Transverse colon (tissue), 4 donors: Measurements from ENCODE around the gene OR8A1.

Experiments
- CTCF ChIP-seq, 5 experiments: fragments of 200-600 bp in 3 of 5; fragments of 450-650 bp in 2 of 5; sonication (generic) in 3 of 5; IDR thresholded peaks; 1 replicate in 2 of 5; 2 replicates in 3 of 5; pipeline ENCODE4 v1.5.1; 2016 to 2017; ENCODE audit warnings: antibody characterized with exemption in 5 of 5, inconsistent platforms in 3 of 5, mild to moderate bottlenecking in 2 of 5, moderate library complexity in 1 of 5
- EP300 ChIP-seq: sonication (generic); formaldehyde crosslinking; IDR thresholded peaks from one replicate; pipeline ENCODE4 v1.6.1; 2017; ENCODE audit warnings: antibody characterized with exemption, low read depth
- POLR2A ChIP-seq: fragments of 450-650 bp; IDR thresholded peaks from one replicate; pipeline ENCODE4 v1.6.1; 2016; ENCODE audit warnings: antibody characterized with exemption, mild to moderate bottlenecking, moderate library complexity
- POLR2AphosphoS5 ChIP-seq, 3 donors: sonication (generic); formaldehyde crosslinking; IDR thresholded peaks; one replicate each; pipeline ENCODE4 v1.6.1; 2016; ENCODE audit warnings: antibody characterized with exemption in 3 of 3

GRCh38 chr11:124556828-124557227 lies 13.0 kb upstream of the OR8A1 start:
- no peak for TF ChIP-seq CTCF (IDR thresholded peaks at IDR 0.05)
- no peak for TF ChIP-seq POLR2AphosphoS5 (IDR thresholded peaks at IDR 0.05)
- TF ChIP-seq EP300, result no peak
- no peak for TF ChIP-seq POLR2A
